Measurements from ENCODE around the gene UBR4.

GRCh38 chr1:19071674-19072281, 138.3 kb downstream of the UBR4 start:
- TF ChIP-seq ZFP3 (CRISPR knock-in tag; IDR thresholded peaks at IDR 0.05): no peak
- TF ChIP-seq ARNTL (CRISPR knock-in tag; IDR thresholded peaks at IDR 0.05; ENCODE audit: borderline replicate concordance, low read depth): no peak
- TF ChIP-seq ZNF8 (CRISPR knock-in tag; IDR thresholded peaks at IDR 0.05): no peak
